ENCODE results near the gene POLR2L.

The POLR2L gene

DNA sequence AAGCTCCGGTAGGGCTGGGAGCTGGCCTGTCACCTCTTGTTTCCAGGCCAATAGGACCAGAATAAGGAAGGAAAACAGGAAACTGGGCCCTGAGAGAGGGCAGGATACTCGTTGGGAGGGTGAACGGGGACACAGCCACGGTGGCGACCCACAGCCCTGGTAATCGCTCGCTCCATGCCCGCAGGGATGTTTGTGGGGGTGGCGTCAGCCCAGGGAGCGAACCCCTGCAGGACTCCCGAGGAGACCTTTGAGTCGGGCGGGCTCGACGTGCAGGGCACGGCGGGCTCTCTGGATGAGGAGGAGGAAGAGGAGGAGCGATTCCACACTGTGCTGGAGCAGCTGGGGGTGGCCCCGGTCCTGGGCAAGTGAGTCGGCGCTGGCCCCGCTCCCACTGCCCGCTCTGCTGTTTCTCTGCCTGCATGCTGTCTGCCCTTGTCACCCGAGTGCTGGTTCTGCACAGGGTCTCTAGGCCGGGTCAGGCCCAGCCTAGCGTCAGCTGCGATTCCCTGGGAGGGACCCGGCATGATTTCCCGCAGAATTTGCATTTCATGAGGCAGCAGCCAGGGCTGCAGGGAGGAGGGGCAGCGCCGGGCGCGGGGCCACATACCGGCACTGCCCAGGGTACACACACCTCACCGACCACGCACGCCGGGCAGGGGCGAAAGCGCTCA, 13.0 kb downstream of the POLR2L start:
- H3K4me3 ChIP-seq (ENCODE audit: low read length) = peak overlapping the region; percentile 36
- TF ChIP-seq, protein P1, sequence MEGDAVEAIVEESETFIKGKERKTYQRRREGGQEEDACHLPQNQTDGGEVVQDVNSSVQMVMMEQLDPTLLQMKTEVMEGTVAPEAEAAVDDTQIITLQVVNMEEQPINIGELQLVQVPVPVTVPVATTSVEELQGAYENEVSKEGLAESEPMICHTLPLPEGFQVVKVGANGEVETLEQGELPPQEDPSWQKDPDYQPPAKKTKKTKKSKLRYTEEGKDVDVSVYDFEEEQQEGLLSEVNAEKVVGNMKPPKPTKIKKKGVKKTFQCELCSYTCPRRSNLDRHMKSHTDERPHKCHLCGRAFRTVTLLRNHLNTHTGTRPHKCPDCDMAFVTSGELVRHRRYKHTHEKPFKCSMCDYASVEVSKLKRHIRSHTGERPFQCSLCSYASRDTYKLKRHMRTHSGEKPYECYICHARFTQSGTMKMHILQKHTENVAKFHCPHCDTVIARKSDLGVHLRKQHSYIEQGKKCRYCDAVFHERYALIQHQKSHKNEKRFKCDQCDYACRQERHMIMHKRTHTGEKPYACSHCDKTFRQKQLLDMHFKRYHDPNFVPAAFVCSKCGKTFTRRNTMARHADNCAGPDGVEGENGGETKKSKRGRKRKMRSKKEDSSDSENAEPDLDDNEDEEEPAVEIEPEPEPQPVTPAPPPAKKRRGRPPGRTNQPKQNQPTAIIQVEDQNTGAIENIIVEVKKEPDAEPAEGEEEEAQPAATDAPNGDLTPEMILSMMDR (conservative IDR thresholded peaks at IDR 0.05; ENCODE audit: low read depth, low read length) = no peak

GRCh38 chr11:828506-829175, 13.7 kb downstream of the POLR2L start:
- no peak for DNase-seq (ENCODE audit: low read depth)
- TF ChIP-seq, protein P1 (conservative IDR thresholded peaks at IDR 0.05; ENCODE audit: low read depth, low read length) = no peak
- H3K4me3 ChIP-seq (ENCODE audit: low read length) = no peak overlapping the region

More for the DNA sequence above, 13.0 kb downstream of the POLR2L start:
- no peak for DNase-seq (ENCODE audit: low read depth)

- DNase-seq (ENCODE audit: low read depth) = no peak
- H3K4me3 ChIP-seq (ENCODE audit: low read length) = peak within 1 kb of the TSS; percentile 44
- TF ChIP-seq, protein P1 (conservative IDR thresholded peaks at IDR 0.05; ENCODE audit: low read depth, low read length) = no peak
These were observed 14.5 kb downstream of the POLR2L start, which contains the start of gene CRACR2B for GRCh38 chr11:827897-828192. CRACR2B (plus strand) TSS chr11:827919; CDS start chr11:828608, 689 bp downstream.

GRCh38 chr11:827146-827896, 15.0 kb downstream of the POLR2L start:
- no peak for DNase-seq (ENCODE audit: low read depth)
- TF ChIP-seq, protein P1 (conservative IDR thresholded peaks at IDR 0.05; ENCODE audit: low read depth, low read length) = no peak

GRCh38 chr11:826836-827145, 15.5 kb downstream of the POLR2L start:
- H3K4me3 ChIP-seq (ENCODE audit: low read length) = peak overlapping the region; percentile 44
- no peak for DNase-seq (ENCODE audit: low read depth)
- TF ChIP-seq, protein P1 (conservative IDR thresholded peaks at IDR 0.05; ENCODE audit: low read depth, low read length) = no peak

More at GRCh38 chr11:827146-827896, 15.0 kb downstream of the POLR2L start:
- peak overlapping the region; percentile 44 for H3K4me3 ChIP-seq (ENCODE audit: low read length)

DNA sequence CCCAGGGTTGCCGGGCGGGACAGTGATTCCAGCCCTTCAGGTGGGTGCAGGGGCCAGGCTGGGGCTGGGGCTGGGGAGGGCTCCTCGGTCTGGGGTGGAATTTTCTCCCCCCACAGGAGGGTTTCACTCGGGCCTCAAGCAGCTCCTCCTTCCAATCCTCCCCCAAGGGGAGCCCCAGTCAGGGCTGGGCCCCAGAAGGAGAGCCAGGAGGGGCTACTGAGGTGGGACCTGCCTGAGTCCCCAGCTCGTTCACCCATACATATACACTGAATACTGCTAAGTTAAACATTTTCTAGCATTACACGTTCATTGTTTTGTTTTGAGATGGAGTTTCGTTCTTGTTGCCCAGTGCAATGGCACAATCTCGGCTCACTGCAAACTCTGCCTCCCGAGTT, 16.1 kb downstream of the POLR2L start:
- DNase-seq (ENCODE audit: low read depth) = no peak
- TF ChIP-seq, protein P1 (conservative IDR thresholded peaks at IDR 0.05; ENCODE audit: low read depth, low read length) = no peak
- H3K4me3 ChIP-seq (ENCODE audit: low read length) = no peak overlapping the region
